HG02759 (cell line): ENCODE results near the gene HNRNPA2B1.
"Not testable (repeated sequence)": the region's sequence is repeated elsewhere in the genome, so short reads cannot be mapped to it uniquely, and the experiment has no call there.

Source experiments
- ATAC-seq: cut with Tn5 transposase; IDR thresholded peaks from one replicate; pipeline ENCODE4 v1.9.1; 2021; ENCODE audit warnings: mild to moderate bottlenecking, moderate library complexity; ENCODE audit not compliant: unreplicated experiment

The HNRNPA2B1 gene

GRCh38 chr7:26148307-26148700 is 52.2 kb downstream of the HNRNPA2B1 start:
- not testable (repeated sequence) for ATAC-seq

- ATAC-seq: not testable (repeated sequence)
Measured at GRCh38 chr7:26147646-26148306, 52.8 kb downstream of the HNRNPA2B1 start.

GRCh38 chr7:26147030-26147429 is 53.5 kb downstream of the HNRNPA2B1 start:
- no peak for ATAC-seq

GRCh38 chr7:26145238-26145637 is 55.3 kb downstream of the HNRNPA2B1 start:
- no peak for ATAC-seq

GRCh38 chr7:26144184-26145080 is 56.1 kb downstream of the HNRNPA2B1 start:
- ATAC-seq: no peak

- no peak for ATAC-seq
Measured at GRCh38 chr7:26143298-26144048, 57.1 kb downstream of the HNRNPA2B1 start.

- ATAC-seq: no peak
Measured at GRCh38 chr7:26141077-26141476, 59.5 kb downstream of the HNRNPA2B1 start.

- ATAC-seq: no peak
Measured at GRCh38 chr7:26140380-26140779, 60.2 kb downstream of the HNRNPA2B1 start.
